IMR-90 (cell line): ENCODE measurements around the gene SOST. TPM values are rescaled to one million over a fixed set of nuclear protein-coding genes. Genes with fewer than 3 reads are reported as not detected.

Experiments used
- ATAC-seq: fragments of 200-7000 bp; cut with Tn5 transposase; 2 replicates; pipeline ENCODE4 v1.9.1; 2020; ENCODE audit warnings: low read depth, mild to moderate bottlenecking, moderate library complexity
- BruUV-seq: library from RNA; stranded (reverse); fragments of 400-500 nt; replicated peaks from 2 replicates; lab custom pipeline; 2021; lab: Mats Ljungman, UMichigan
- CTCF ChIA-PET: fragments of 300-600 bp; formaldehyde crosslinking; extraction: SDS; loops from one replicate; lab custom pipeline; 2021; ENCODE audit warnings: antibody characterized with exemption; lab: Yijun Ruan, JAX
- POLR2A ChIA-PET: fragments of 300-600 bp; sonication (Branson Sonifier 250); formaldehyde crosslinking; loops from one replicate; lab custom pipeline; 2022; ENCODE audit warnings: antibody characterized with exemption; ENCODE audit not compliant: unreplicated experiment; lab: Charles Lee
- DNase-seq: peaks from one replicate; pipeline ENCODE4 v3.0.0; 2013
- H2AFZ ChIP-seq: replicated peaks from 2 replicates; pipeline ENCODE3; 2013; ENCODE audit warnings: low read length, mild to moderate bottlenecking; ENCODE audit not compliant: poor library complexity
- H2AK5ac ChIP-seq: 2 replicates; pipeline ENCODE4 v1.6.1; 2013; ENCODE audit warnings: low read depth, low read length, inconsistent platforms
- H2AK9ac ChIP-seq: replicated peaks from 2 replicates; pipeline ENCODE3; 2013; ENCODE audit warnings: mild to moderate bottlenecking, low read depth, low read length, moderate library complexity; ENCODE audit not compliant: poor library complexity
- H2BK120ac ChIP-seq: 2 replicates; pipeline ENCODE4 v1.6.1; 2013; ENCODE audit warnings: low read depth, low read length, inconsistent platforms
- H2BK15ac ChIP-seq: 3 replicates; pipeline ENCODE4 v1.6.1; 2013; ENCODE audit warnings: low read depth, low read length, inconsistent platforms
- H2BK20ac ChIP-seq: 2 replicates; pipeline ENCODE4 v1.6.1; 2013; ENCODE audit warnings: low read depth, mild to moderate bottlenecking, inconsistent platforms, low read length, moderate library complexity
- H2BK5ac ChIP-seq: 2 replicates; pipeline ENCODE4 v1.6.1; 2013; ENCODE audit warnings: mild to moderate bottlenecking, low read depth, low read length, inconsistent platforms; ENCODE audit not compliant: poor library complexity, severe bottlenecking
- H3K14ac ChIP-seq: replicated peaks from 2 replicates; pipeline ENCODE4 v1.6.1; 2013; ENCODE audit warnings: low read depth, low read length, inconsistent platforms
- H3K18ac ChIP-seq: 2 replicates; pipeline ENCODE4 v1.6.1; 2013; ENCODE audit warnings: low read depth, low read length, control low read depth
- H3K23ac ChIP-seq: 2 replicates; pipeline ENCODE4 v1.6.1; 2013; ENCODE audit warnings: low read depth, low read length, inconsistent platforms
- H3K27ac ChIP-seq: 2 replicates; pipeline ENCODE4 v1.5.1; 2013; ENCODE audit warnings: mild to moderate bottlenecking, control low read depth, low read length; ENCODE audit not compliant: insufficient read depth
- H3K27me3 ChIP-seq: 2 replicates; pipeline ENCODE4 v1.6.1; 2013; ENCODE audit warnings: low read length; ENCODE audit not compliant: control insufficient read depth, insufficient read depth
- H3K36me3 ChIP-seq: 2 replicates; pipeline ENCODE4 v1.6.1; 2013; ENCODE audit warnings: low read length, mixed read lengths; ENCODE audit not compliant: control insufficient read depth, insufficient read depth
- H3K4ac ChIP-seq: 2 replicates; pipeline ENCODE4 v1.6.1; 2013; ENCODE audit warnings: low read depth, low read length, inconsistent platforms
- H3K4me1 ChIP-seq: 2 replicates; pipeline ENCODE4 v1.6.1; 2013; ENCODE audit warnings: low read length, mixed read lengths; ENCODE audit not compliant: control insufficient read depth, insufficient read depth
- H3K4me2 ChIP-seq: 2 replicates; pipeline ENCODE4 v1.6.1; 2013; ENCODE audit warnings: low read depth, mild to moderate bottlenecking, control low read depth, low read length, moderate library complexity
- H3K4me3 ChIP-seq: 2 replicates; pipeline ENCODE4 v1.5.1; 2013; ENCODE audit warnings: low read depth, mild to moderate bottlenecking, control low read depth, low read length, moderate library complexity; ENCODE audit not compliant: insufficient read depth
- H3K56ac ChIP-seq: 2 replicates; pipeline ENCODE4 v1.6.1; 2013; ENCODE audit warnings: low read length, inconsistent platforms; ENCODE audit not compliant: insufficient read depth; ENCODE audit errors: extremely low read depth
- H3K79me1 ChIP-seq, 2 experiments: 2 replicates each; pipeline ENCODE4 v1.6.1; 2013; ENCODE audit warnings: low read length in 2 of 2, inconsistent platforms in 1 of 2, low read depth in 1 of 2
- H3K9ac ChIP-seq: 2 replicates; pipeline ENCODE4 v1.6.1; 2013; ENCODE audit warnings: low read depth, low read length, control low read depth
- H3K9me1 ChIP-seq: 2 replicates; pipeline ENCODE4 v1.6.1; 2013; ENCODE audit warnings: low read length, inconsistent platforms; ENCODE audit not compliant: insufficient read depth
- H3K9me3 ChIP-seq: 2 replicates; pipeline ENCODE4 v1.6.1; 2013; ENCODE audit warnings: low read length; ENCODE audit not compliant: control insufficient read depth, insufficient read depth
- H4K20me1 ChIP-seq: 2 replicates; pipeline ENCODE4 v1.6.1; 2013; ENCODE audit warnings: low read length, inconsistent platforms; ENCODE audit not compliant: insufficient read depth
- H4K5ac ChIP-seq: 2 replicates; pipeline ENCODE4 v1.6.1; 2013; ENCODE audit warnings: mild to moderate bottlenecking, low read depth, low read length, control low read depth
- H4K8ac ChIP-seq, 2 experiments: 2 replicates each; pipeline ENCODE4 v1.6.1; 2013; ENCODE audit warnings: low read depth in 2 of 2, low read length in 2 of 2, control low read depth in 1 of 2, inconsistent platforms in 1 of 2
- H4K91ac ChIP-seq: 2 replicates; pipeline ENCODE4 v1.6.1; 2013; ENCODE audit warnings: low read depth, low read length, inconsistent platforms; ENCODE audit not compliant: insufficient read depth
- BHLHE40 ChIP-seq: fragments of 150-350 bp; IDR thresholded peaks from 2 replicates; pipeline ENCODE4 v1.6.1; 2016; ENCODE audit warnings: mild to moderate bottlenecking, low read depth, low read length
- CEBPB ChIP-seq: IDR thresholded peaks from 2 replicates; pipeline ENCODE4 v1.6.1; 2012; ENCODE audit warnings: low read depth, low read length, improper control_type of control experiment
- CHD1 ChIP-seq: IDR thresholded peaks from 2 replicates; pipeline ENCODE4 v1.6.1; 2012; ENCODE audit warnings: low read depth, low read length, improper control_type of control experiment
- CTCF ChIP-seq: conservative IDR thresholded peaks from 2 replicates; pipeline ENCODE4 v1.5.1; 2012; ENCODE audit warnings: mild to moderate bottlenecking, low read depth, low read length, improper control_type of control experiment
- ELK1 ChIP-seq: fragments of 150-350 bp; IDR thresholded peaks from 2 replicates; pipeline ENCODE4 v1.6.1; 2016; ENCODE audit warnings: low read depth, mild to moderate bottlenecking, low read length, moderate library complexity, borderline replicate concordance
- FOS ChIP-seq: fragments of 150-350 bp; IDR thresholded peaks from 2 replicates; pipeline ENCODE4 v1.6.1; 2016; ENCODE audit warnings: low read depth, low read length
- MAFK ChIP-seq: IDR thresholded peaks from 2 replicates; pipeline ENCODE4 v1.6.1; 2012; ENCODE audit warnings: low read depth, low read length, improper control_type of control experiment
- MAZ ChIP-seq: IDR thresholded peaks from 2 replicates; pipeline ENCODE4 v1.6.1; 2012; ENCODE audit warnings: low read depth, mild to moderate bottlenecking, low read length, improper control_type of control experiment, moderate library complexity, borderline replicate concordance
- MXI1 ChIP-seq: IDR thresholded peaks from 2 replicates; pipeline ENCODE4 v1.6.1; 2012; ENCODE audit warnings: low read depth, mild to moderate bottlenecking, low read length, moderate library complexity, borderline replicate concordance
- NFE2L2 ChIP-seq: fragments of 150-350 bp; IDR thresholded peaks from 2 replicates; pipeline ENCODE4 v1.6.1; 2016; ENCODE audit warnings: low read depth, mild to moderate bottlenecking, low read length
- POLR2A ChIP-seq: IDR thresholded peaks from 2 replicates; pipeline ENCODE4 v1.6.1; 2012; ENCODE audit warnings: mild to moderate bottlenecking, low read depth, low read length
- RAD21 ChIP-seq: IDR thresholded peaks from 2 replicates; pipeline ENCODE4 v1.6.1; 2012; ENCODE audit warnings: low read length, improper control_type of control experiment
- RCOR1 ChIP-seq: IDR thresholded peaks from 2 replicates; pipeline ENCODE4 v1.6.1; 2012; ENCODE audit warnings: mild to moderate bottlenecking, low read length, improper control_type of control experiment; ENCODE audit not compliant: insufficient replicate concordance
- RFX5 ChIP-seq: IDR thresholded peaks from 2 replicates; pipeline ENCODE4 v1.8.0; 2012; ENCODE audit warnings: low read depth, mild to moderate bottlenecking, low read length, moderate library complexity
- USF2 ChIP-seq: fragments of 150-350 bp; IDR thresholded peaks from 2 replicates; pipeline ENCODE4 v1.6.1; 2017; ENCODE audit warnings: mild to moderate bottlenecking, antibody characterized with exemption, low read length, low read depth
- WGBS, 2 experiments: methylation state at CpG; one replicate each; pipeline versions ENCODE4 v1.1.5 to v1.1.7; 2013; ENCODE audit warnings: missing lambda C conversion rate in 2 of 2; ENCODE audit not compliant: insufficient read length in 1 of 2; ENCODE audit errors: extremely low coverage in 2 of 2; 5-methylcytosine and 5-hydroxymethylcytosine counted together
- dilution Hi-C: fragments of 300-500 bp; cut with HindIII; formaldehyde crosslinking; loops from one replicate; pipeline ENCODE4 v1.14.3; 2018; ENCODE audit warnings: low sequenced_read_pairs; ENCODE audit not compliant: unreplicated experiment
- in situ Hi-C: fragments of 300-500 bp; cut with MboI; formaldehyde crosslinking; loops from 3 replicates; pipeline ENCODE4 v1.14.3; 2019; ENCODE audit warnings: low sequenced_read_pairs, inconsistent platforms, mixed read lengths
- intact Hi-C: fragments of 100-400 bp; cut with micrococcal nuclease; formaldehyde crosslinking; loops from 2 replicates; pipeline ENCODE4 v1.10.0; 2022
- polyA plus RNA-seq, 3 experiments: library from polyadenylated mRNA; depleted of rRNA; stranded (reverse); fragments of >200 nt; gene quantifications; 2 replicates each; pipeline ENCODE4 v1.2.3, GENCODE V29; 2012; ENCODE audit warnings: low replicate concordance in 1 of 3
- total RNA-seq: library from RNA; depleted of rRNA; stranded (reverse); fragments of >200 nt; gene quantifications from 2 replicates; pipeline ENCODE4 v1.2.3, GENCODE V29; 2012

The SOST gene
- total and polyA plus RNA-seq, 2 of the 4 experiments (the other 2 are of a cell fraction): not detected

- peak overlapping the region; percentile 26 for H2AK9ac ChIP-seq
- H3K9me1 ChIP-seq: peaks cover 13% of the 10 kb centered on the region; the same call in 1 of the 2 replicates
- no peaks in the 10 kb centered on the region for H4K20me1 ChIP-seq
- no peak overlapping the region for H3K56ac ChIP-seq
- H2AFZ ChIP-seq: no peak overlapping the region
- H3K4ac ChIP-seq: peak overlapping the region; percentile 32; the same call in 1 of the 2 replicates
- CTCF ChIA-PET: no interaction called here
- no peak overlapping the region for H3K4me3 ChIP-seq
- ATAC-seq (no peak), DNase-seq (no peak)
- H2BK20ac ChIP-seq: peak overlapping the region; percentile 82
- in situ Hi-C loops: no loop called here
- H4K8ac ChIP-seq: peak overlapping the region in 1 of 2 experiments; percentile 77; a peak in 1 of 4 replicates
- H2BK15ac ChIP-seq: peak overlapping the region; percentile 55; the same call in 1 of the 3 replicates
- H3K27ac ChIP-seq: no peak overlapping the region
- no peak overlapping the region for H3K23ac ChIP-seq
- H3K36me3 ChIP-seq: no peaks in the 10 kb centered on the region
- BruUV-seq: no TSS peak
- peaks cover 12% of the 10 kb centered on the region for H3K4me1 ChIP-seq
- POLR2A ChIA-PET: no interaction called here
- H3K4me2 ChIP-seq: no peak overlapping the region
- H3K14ac ChIP-seq: no peak overlapping the region
- H2BK5ac ChIP-seq: peak overlapping the region; percentile 5
- peak overlapping the region; percentile 80; the same call in 1 of the 2 replicates for H4K91ac ChIP-seq
- 100% methylated on average over 1 of the region's 3 CpGs; no CpG with 5 or more reads in 1 of the 2 experiments for WGBS, 2 experiments
- intact Hi-C loops: no loop called here
- no peaks in the 10 kb centered on the region for H3K27me3 ChIP-seq
- H3K18ac ChIP-seq: no peak overlapping the region
- H3K9me3 ChIP-seq: no peaks in the 10 kb centered on the region
- peak overlapping the region; percentile 10; the same call in 1 of the 2 replicates for H2AK5ac ChIP-seq
- no peak for TF ChIP-seq NFE2L2
- TF ChIP-seq USF2: no peak
- TF ChIP-seq CHD1: no peak
- no peak for TF ChIP-seq POLR2A
- no peak for TF ChIP-seq BHLHE40
- no peak for TF ChIP-seq RAD21
- no peak for TF ChIP-seq CTCF
- TF ChIP-seq RCOR1: no peak
- no peak for TF ChIP-seq MAZ
- no peak for TF ChIP-seq MXI1
- no peak for TF ChIP-seq ELK1
- no peak for TF ChIP-seq RFX5
- no peak for TF ChIP-seq MAFK
- no peak for TF ChIP-seq FOS
- no peak for TF ChIP-seq CEBPB
- H2BK120ac ChIP-seq: peak overlapping the region; percentile 82
- H3K79me1 ChIP-seq: no peaks in the 10 kb centered on the region
- 0 out of 2 replicates have a peak overlapping the region, but pooled peaks have one; percentile 12 for H4K5ac ChIP-seq
- dilution Hi-C loops: no loop called here
- no peak overlapping the region for H3K9ac ChIP-seq
Observed at GRCh38 chr17:43722269-43722619, 36.3 kb downstream of the SOST start.
